ELF-1 (cell line): ENCODE results near the gene TBC1D22A.
A peak's percentile ranks its signal among the peaks of the same experiment; 100 is the strongest.

Experiments used
- DNase-seq: peaks from one replicate; pipeline ENCODE4 v3.0.0-alpha.2; 2016; ENCODE audit warnings: low read depth, low spot score

The TBC1D22A gene

GRCh38 chr22:46857142-46857884 is 94.9 kb downstream of the TBC1D22A start:
- DNase-seq: no peak

DNA sequence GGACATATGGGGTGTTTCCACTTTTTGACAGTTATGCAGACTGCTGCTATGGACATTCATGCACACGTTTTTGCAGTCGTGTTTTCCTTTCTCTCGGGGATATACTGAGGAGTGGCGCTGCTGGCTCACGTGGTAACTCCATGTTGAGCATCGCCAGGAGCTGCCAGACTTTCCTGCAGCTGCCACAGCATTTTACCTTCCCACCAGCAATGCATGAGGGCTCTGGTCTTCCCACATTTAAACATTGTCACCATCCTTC is 95.4 kb downstream of the TBC1D22A start:
- no peak for DNase-seq

DNA sequence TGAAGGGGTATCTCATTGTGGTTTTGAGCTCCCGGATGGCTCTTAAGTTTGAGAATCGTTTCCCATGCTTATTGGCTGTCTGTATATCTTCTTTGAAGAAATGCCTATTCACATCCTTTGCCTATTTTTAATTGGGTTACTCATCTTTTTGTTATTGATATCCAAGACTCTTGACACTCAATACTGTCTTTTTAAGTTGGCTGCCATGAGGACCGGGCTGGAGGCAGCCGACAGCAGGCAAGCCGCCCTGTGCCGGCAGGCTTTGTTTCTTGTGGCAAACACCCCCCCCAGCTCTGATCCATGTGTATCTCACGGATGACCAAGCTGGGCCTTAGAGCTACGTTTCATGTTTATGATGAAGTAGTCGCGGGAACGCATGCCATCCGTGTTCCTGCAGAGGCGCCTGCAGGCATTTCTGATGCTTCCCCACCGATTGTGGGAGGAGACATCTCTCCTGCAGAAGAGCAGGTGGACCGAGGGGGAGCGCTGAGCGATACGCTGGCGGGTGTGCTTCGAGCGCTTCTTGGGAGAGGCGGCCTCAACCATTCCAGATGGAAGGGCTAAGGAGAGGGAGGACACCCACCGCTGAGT is 95.8 kb downstream of the TBC1D22A start:
- peak; percentile 16 for DNase-seq

- no peak for DNase-seq
Measured at GRCh38 chr22:46860562-46860961, 98.1 kb downstream of the TBC1D22A start.

DNA sequence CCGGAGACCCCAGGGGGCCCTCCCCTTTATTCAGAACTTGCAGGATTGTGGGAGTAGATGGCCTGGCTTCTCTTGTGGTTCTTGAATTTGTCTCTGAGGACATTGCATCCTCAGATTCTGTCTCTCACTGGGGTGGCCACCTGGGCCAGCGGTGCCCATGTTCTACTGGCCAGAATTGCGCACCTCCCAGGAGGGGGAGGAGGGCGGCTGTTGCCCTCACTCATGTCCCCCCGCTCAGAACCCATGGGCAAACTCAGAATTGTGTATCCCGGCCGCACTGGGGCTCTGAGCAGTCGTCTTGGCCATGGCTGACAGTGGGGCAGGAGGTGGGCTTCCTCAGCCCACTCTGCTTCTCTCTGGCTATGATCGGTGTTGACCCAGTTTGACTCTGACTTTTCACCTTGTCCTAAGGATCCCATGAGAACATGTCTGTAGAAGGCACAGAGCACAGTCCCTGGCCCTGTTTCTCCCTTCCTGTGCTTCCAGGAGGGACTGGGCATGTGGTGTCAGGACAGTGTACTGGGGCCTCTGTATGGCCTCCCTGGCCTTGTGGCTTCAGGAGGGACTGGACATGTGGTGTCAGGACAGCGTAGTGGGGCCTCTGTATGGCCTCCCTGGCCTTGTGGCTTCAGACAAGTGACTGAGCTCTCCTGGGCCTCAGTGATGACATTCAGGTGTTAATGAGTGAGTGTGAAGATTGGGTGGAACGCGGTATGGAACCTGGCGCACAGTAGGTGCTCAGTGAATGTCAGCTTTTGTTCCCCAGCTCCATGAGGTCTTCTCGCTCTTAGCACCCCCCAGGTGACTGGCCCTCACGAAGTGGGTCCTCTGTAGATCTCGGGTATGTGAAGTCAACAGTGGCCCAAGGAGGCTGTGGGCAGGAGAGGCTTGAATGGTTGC is 99.3 kb downstream of the TBC1D22A start:
- DNase-seq: no peak

GRCh38 chr22:46862418-46863324 is 100.2 kb downstream of the TBC1D22A start:
- no peak for DNase-seq

GRCh38 chr22:46863794-46864193 is 101.3 kb downstream of the TBC1D22A start:
- no peak for DNase-seq

- DNase-seq: no peak
Measured at GRCh38 chr22:46864314-46865051, 102.0 kb downstream of the TBC1D22A start.

DNA sequence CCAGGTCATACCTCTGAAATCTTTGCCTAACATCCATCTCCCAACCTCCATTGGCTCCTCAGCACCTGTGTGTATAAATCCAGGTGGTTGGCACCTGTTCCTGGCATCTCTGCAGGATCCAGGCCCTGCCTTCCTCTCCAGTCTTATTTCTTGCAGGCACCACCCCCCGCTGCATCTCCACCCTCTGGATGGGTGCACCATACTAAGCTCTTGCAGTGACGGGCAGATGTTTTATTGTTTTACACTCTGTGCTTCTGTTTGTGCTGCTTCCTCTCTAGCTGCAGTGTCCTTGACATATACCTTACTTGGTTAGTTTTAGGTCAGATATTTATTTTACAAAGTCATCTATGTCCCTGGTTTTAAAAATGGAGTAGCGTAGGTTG is 102.6 kb downstream of the TBC1D22A start:
- DNase-seq: no peak

DNA sequence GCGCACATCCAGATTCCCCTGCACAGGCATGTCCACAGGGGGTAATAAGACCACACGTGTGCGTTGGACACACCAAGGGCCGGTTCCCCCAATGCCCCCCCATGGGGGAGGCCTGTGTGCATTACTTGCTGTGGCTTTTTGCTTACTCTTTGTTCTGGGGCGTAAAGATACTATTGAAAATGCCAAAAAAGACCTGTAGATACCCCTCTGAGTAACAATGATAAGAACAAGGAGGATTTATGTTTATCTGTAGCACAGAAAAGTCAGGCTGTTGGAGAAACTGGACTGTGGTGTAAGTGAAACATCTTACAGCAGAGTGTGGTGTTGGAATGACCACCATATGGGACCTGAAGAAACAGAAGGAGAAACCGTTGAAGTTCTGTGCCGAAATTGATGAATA is 103.2 kb downstream of the TBC1D22A start:
- no peak for DNase-seq

DNA sequence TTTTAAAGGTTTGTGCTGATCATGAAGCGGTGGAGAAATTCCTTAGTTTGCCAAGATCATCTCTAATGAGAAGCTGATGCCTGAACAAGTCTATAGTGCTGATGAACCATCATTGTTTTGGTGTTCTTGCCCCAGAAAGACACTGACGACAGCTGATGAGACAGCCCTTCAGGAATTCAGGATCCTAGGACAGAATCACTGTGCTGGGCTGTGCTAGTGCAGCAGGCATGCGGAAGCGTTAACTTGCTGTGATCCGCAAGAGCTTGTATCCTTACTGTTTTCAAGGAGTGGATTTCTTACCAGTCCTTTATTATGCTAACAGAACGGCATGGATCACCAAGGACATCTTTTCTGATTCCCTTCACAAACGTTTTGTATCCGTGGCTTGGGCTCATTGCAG is 104.1 kb downstream of the TBC1D22A start:
- DNase-seq: peak; percentile 30

GRCh38 chr22:46867106-46867505 is 104.7 kb downstream of the TBC1D22A start:
- DNase-seq: no peak

DNA sequence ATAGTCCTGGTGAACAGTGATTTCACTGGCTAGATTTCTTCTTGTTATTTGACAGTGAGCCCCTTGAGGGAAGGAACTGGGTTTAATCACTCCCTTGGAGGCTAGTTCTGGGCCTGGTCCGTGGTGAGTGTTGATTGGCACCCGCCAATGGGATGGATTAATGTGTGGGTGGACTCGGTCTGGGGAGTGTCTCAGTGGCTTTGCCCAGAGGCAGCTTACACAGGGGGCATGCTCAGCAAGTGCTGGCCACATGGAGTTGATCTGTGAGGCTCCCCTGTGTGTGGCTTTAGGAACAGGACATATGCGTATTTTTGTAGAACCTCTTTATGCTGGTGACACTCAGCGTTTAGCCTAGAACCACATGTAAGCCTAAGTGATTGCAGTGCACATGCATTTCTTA is 106.9 kb downstream of the TBC1D22A start:
- DNase-seq: peak; percentile 19

- no peak for DNase-seq
Measured at GRCh38 chr22:46869831-46870441, 107.5 kb downstream of the TBC1D22A start.

GRCh38 chr22:46871826-46872225 is 109.4 kb downstream of the TBC1D22A start:
- DNase-seq: no peak

DNA sequence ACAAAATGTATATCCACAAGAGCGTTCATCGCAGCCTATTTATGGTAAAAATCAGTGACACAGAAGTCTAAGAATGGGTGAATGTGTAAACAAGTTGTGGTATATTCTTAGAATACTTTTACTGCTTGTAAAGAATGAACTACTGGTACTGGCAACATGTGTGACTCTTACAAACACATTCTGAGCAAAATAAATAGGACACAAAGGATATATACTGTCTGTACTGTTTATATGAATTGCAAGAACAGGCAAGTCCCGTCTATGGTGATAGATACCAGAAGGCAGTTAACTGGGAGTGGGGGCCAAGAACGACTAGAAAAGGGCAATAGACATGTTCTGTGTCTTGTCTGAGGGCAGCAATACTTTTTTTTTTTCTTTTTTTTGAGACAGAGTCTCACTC is 112.6 kb downstream of the TBC1D22A start:
- DNase-seq: no peak

DNA sequence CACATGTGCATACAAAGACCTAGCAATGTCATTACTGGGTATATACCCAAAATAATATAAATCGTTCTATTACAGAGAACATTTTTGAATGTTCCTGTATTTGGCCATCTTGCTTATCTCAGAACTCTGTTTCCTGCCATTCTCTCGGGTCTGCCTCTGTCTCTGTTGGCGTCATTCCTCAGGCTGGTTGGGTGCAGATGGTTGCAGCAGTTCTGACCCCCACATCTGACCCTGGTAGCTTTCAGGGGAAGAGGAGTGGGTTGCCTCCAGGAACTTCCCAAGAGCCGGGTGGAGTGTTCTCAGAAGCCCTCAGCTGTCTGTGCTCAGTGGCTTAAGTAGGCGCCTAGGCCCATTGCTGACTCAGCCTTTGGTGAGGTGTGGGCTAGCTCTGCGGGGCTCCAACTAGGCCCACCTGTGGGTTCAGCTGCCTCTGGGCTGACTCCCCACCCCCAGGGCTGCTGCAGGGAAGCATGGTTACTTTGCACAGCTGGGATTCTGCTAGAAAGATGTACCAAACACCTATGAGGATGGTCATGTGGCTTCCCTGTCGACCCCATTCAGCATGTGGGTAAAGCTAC is 114.0 kb downstream of the TBC1D22A start:
- no peak for DNase-seq

- no peak for DNase-seq
Measured at GRCh38 chr22:46878191-46878948, 115.9 kb downstream of the TBC1D22A start.

DNA sequence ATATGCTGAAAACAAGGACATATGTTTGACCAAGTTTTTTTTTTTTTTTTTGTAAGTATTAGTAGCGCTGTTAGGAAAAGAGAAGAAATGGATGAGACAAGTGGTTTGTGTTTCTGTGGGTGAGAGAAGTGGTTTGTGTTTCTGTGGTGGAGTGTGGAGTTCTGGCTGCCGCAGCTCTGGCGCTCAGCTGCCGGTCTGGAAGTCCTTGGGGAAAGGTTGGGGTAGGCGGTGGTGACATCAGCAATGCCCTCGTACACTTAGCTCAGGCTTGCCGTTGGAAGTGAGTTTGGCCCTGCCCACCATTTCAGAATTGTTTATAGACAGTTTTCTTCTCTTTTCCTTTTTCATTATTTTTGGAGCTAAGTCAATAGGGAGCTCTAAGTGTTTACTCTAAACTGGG is 116.6 kb downstream of the TBC1D22A start:
- DNase-seq: no peak
